GM19099 (cell line): ENCODE measurements around the gene HIBADH.

Source experiments
- POLR2A ChIP-seq: IDR thresholded peaks from 3 replicates; pipeline ENCODE4 v1.6.1; 2011; ENCODE audit warnings: low read depth; ENCODE audit not compliant: insufficient read length; ENCODE audit errors: extremely low read depth

HIBADH gene

GRCh38 chr7:27478084-27478483, 184.6 kb downstream of the HIBADH start:
- no peak for TF ChIP-seq POLR2A

- no peak for TF ChIP-seq POLR2A
Measured at GRCh38 chr7:27476493-27476892, 186.2 kb downstream of the HIBADH start.
